Measurements from ENCODE around the gene CECR2.

DNA sequence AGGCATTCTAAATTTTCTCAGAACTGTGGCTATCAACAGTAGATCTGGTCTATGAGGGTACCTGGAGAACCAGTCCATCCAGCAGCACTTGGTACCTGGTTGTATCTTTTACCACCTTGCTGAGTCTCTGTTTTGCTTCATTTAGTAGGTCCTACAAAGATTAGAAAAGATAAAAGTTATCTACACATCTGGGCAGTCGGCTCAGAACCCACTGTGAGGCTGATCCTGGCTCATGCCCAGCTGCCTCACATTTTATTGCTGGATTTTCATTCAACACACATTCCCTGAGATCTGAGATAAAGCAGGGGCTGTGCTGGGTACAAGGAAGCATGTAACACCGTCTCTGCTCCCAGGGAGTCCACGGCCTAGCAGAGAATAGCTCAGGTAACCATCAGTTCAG, 231.8 kb downstream of the CECR2 start:
- TF ChIP-seq TAF1 (IDR thresholded peaks at IDR 0.05; ENCODE audit: borderline replicate concordance, low read depth, low read length) (no peak), NR2C2 (IDR thresholded peaks at IDR 0.05; ENCODE audit: borderline replicate concordance, control insufficient read depth, insufficient read length, low read depth) (no peak), POLR2A (IDR thresholded peaks at IDR 0.05; ENCODE audit: low read depth, low read length) (no peak), NFYB (IDR thresholded peaks at IDR 0.05; ENCODE audit: insufficient read depth, low read depth, low read length) (no peak)
- TF ChIP-seq, protein P1, sequence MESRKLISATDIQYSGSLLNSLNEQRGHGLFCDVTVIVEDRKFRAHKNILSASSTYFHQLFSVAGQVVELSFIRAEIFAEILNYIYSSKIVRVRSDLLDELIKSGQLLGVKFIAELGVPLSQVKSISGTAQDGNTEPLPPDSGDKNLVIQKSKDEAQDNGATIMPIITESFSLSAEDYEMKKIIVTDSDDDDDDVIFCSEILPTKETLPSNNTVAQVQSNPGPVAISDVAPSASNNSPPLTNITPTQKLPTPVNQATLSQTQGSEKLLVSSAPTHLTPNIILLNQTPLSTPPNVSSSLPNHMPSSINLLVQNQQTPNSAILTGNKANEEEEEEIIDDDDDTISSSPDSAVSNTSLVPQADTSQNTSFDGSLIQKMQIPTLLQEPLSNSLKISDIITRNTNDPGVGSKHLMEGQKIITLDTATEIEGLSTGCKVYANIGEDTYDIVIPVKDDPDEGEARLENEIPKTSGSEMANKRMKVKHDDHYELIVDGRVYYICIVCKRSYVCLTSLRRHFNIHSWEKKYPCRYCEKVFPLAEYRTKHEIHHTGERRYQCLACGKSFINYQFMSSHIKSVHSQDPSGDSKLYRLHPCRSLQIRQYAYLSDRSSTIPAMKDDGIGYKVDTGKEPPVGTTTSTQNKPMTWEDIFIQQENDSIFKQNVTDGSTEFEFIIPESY (IDR thresholded peaks at IDR 0.05) = no peak
- TF ChIP-seq, protein P2, sequence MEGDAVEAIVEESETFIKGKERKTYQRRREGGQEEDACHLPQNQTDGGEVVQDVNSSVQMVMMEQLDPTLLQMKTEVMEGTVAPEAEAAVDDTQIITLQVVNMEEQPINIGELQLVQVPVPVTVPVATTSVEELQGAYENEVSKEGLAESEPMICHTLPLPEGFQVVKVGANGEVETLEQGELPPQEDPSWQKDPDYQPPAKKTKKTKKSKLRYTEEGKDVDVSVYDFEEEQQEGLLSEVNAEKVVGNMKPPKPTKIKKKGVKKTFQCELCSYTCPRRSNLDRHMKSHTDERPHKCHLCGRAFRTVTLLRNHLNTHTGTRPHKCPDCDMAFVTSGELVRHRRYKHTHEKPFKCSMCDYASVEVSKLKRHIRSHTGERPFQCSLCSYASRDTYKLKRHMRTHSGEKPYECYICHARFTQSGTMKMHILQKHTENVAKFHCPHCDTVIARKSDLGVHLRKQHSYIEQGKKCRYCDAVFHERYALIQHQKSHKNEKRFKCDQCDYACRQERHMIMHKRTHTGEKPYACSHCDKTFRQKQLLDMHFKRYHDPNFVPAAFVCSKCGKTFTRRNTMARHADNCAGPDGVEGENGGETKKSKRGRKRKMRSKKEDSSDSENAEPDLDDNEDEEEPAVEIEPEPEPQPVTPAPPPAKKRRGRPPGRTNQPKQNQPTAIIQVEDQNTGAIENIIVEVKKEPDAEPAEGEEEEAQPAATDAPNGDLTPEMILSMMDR (IDR thresholded peaks at IDR 0.05 in 2 of 3, conservative IDR thresholded peaks at IDR 0.05 in 1 of 3; ENCODE audit: control insufficient read depth in 2 of 3, extremely low read depth in 1 of 3, insufficient read depth in 1 of 3, low read depth in 3 of 3, low read length in 3 of 3) = no peak
